Measurements from ENCODE around the gene BTBD2. TPM values are rescaled to one million over a fixed set of nuclear protein-coding genes. Genes with fewer than 3 reads are reported as not detected.

BTBD2 gene
- total and polyA plus RNA-seq, 4 donors = 45.6 to 183 (median 111) TPM

GRCh38 chr19:2046046-2046907 is 30.8 kb upstream of the BTBD2 start:
- Histone ChIP-seq H3K36me3 (ENCODE audit: control insufficient read depth, insufficient read depth, low read length) (peaks cover 81% of the 10 kb centered on the region), H3K4me3 (ENCODE audit: low read depth, low read length) (no peak overlapping the region), H3K27ac (ENCODE audit: low read depth, low read length) (no peak overlapping the region), H3K27me3 (ENCODE audit: control insufficient read depth, insufficient read depth, low read length) (no peaks in the 10 kb centered on the region), H3K4me1 (ENCODE audit: control insufficient read depth, insufficient read depth, low read length) (peaks cover 72% of the 10 kb centered on the region), H3K9me3 (ENCODE audit: control insufficient read depth, insufficient read depth, low read length) (no peaks in the 10 kb centered on the region)
- 92% methylated on average over 46 of the region's 50 CpGs for WGBS (ENCODE audit: insufficient coverage)
- no peak for DNase-seq (ENCODE audit: low read depth in 4 of 6, low spot score in 6 of 6)

GRCh38 chr19:2045501-2046045 is 30.1 kb upstream of the BTBD2 start:
- no peak overlapping the region for H3K27ac ChIP-seq (ENCODE audit: low read depth, low read length)
- no peaks in the 10 kb centered on the region for H3K27me3 ChIP-seq (ENCODE audit: control insufficient read depth, insufficient read depth, low read length)
- no peak overlapping the region for H3K4me3 ChIP-seq (ENCODE audit: low read depth, low read length)
- H3K9me3 ChIP-seq (ENCODE audit: control insufficient read depth, insufficient read depth, low read length) = no peaks in the 10 kb centered on the region
- H3K4me1 ChIP-seq (ENCODE audit: control insufficient read depth, insufficient read depth, low read length) = peaks cover 79% of the 10 kb centered on the region
- H3K36me3 ChIP-seq (ENCODE audit: control insufficient read depth, insufficient read depth, low read length) = peaks cover 88% of the 10 kb centered on the region
- 82% methylated on average over 11 of the region's 14 CpGs for WGBS (ENCODE audit: insufficient coverage)
- DNase-seq (ENCODE audit: low read depth in 4 of 6, low spot score in 6 of 6) = no peak

- H3K36me3 ChIP-seq (ENCODE audit: control insufficient read depth, insufficient read depth, low read length) = peaks cover 95% of the 10 kb centered on the region
- H3K27me3 ChIP-seq (ENCODE audit: control insufficient read depth, insufficient read depth, low read length) = no peaks in the 10 kb centered on the region
- H3K4me1 ChIP-seq (ENCODE audit: control insufficient read depth, insufficient read depth, low read length) = peaks cover 77% of the 10 kb centered on the region
- no peak overlapping the region for H3K27ac ChIP-seq (ENCODE audit: low read depth, low read length)
- 91% methylated on average over 18 of the region's 18 CpGs for WGBS (ENCODE audit: insufficient coverage)
- H3K4me3 ChIP-seq (ENCODE audit: low read depth, low read length) = no peak overlapping the region
- no peaks in the 10 kb centered on the region for H3K9me3 ChIP-seq (ENCODE audit: control insufficient read depth, insufficient read depth, low read length)
- no peak for DNase-seq (ENCODE audit: low read depth in 4 of 6, low spot score in 6 of 6)
Observed at GRCh38 chr19:2044709-2045500, 29.4 kb upstream of the BTBD2 start.

- DNase-seq (ENCODE audit: low read depth in 4 of 6, low spot score in 6 of 6) = no peak
- WGBS (ENCODE audit: insufficient coverage) = 85% methylated on average over 10 of the region's 11 CpGs
- Histone ChIP-seq H3K27me3 (ENCODE audit: control insufficient read depth, insufficient read depth, low read length) (no peaks in the 10 kb centered on the region), H3K36me3 (ENCODE audit: control insufficient read depth, insufficient read depth, low read length) (peaks cover 96% of the 10 kb centered on the region), H3K4me1 (ENCODE audit: control insufficient read depth, insufficient read depth, low read length) (peaks cover 73% of the 10 kb centered on the region), H3K4me3 (ENCODE audit: low read depth, low read length) (no peak overlapping the region), H3K27ac (ENCODE audit: low read depth, low read length) (no peak overlapping the region), H3K9me3 (ENCODE audit: control insufficient read depth, insufficient read depth, low read length) (no peaks in the 10 kb centered on the region)
Observed at GRCh38 chr19:2043961-2044708, 28.6 kb upstream of the BTBD2 start.

- Histone ChIP-seq H3K27me3 (ENCODE audit: control insufficient read depth, insufficient read depth, low read length) (no peaks in the 10 kb centered on the region), H3K4me3 (ENCODE audit: low read depth, low read length) (no peak overlapping the region), H3K9me3 (ENCODE audit: control insufficient read depth, insufficient read depth, low read length) (no peaks in the 10 kb centered on the region), H3K4me1 (ENCODE audit: control insufficient read depth, insufficient read depth, low read length) (peaks cover 64% of the 10 kb centered on the region), H3K27ac (ENCODE audit: low read depth, low read length) (peak overlapping the region; percentile 65), H3K36me3 (ENCODE audit: control insufficient read depth, insufficient read depth, low read length) (peaks cover 96% of the 10 kb centered on the region)
- DNase-seq (ENCODE audit: low read depth in 4 of 6, low spot score in 6 of 6) = no peak
- WGBS (ENCODE audit: insufficient coverage) = 85% methylated on average over 9 of the region's 9 CpGs
Observed at GRCh38 chr19:2043251-2043641, 27.7 kb upstream of the BTBD2 start.

- peaks cover 59% of the 10 kb centered on the region for H3K4me1 ChIP-seq (ENCODE audit: control insufficient read depth, insufficient read depth, low read length)
- WGBS (ENCODE audit: insufficient coverage) = 31% methylated on average over 24 of the region's 29 CpGs
- peaks cover 96% of the 10 kb centered on the region for H3K36me3 ChIP-seq (ENCODE audit: control insufficient read depth, insufficient read depth, low read length)
- no peaks in the 10 kb centered on the region for H3K9me3 ChIP-seq (ENCODE audit: control insufficient read depth, insufficient read depth, low read length)
- no peaks in the 10 kb centered on the region for H3K27me3 ChIP-seq (ENCODE audit: control insufficient read depth, insufficient read depth, low read length)
- H3K27ac ChIP-seq (ENCODE audit: low read depth, low read length) = peak overlapping the region; percentile 65
- peak overlapping the region; percentile 24 for H3K4me3 ChIP-seq (ENCODE audit: low read depth, low read length)
- DNase-seq (ENCODE audit: low read depth in 4 of 6, low spot score in 6 of 6) = no peak
Observed at GRCh38 chr19:2042485-2043250, 27.2 kb upstream of the BTBD2 start.

- Histone ChIP-seq H3K4me3 (ENCODE audit: low read depth, low read length) (peak overlapping the region; percentile 27), H3K9me3 (ENCODE audit: control insufficient read depth, insufficient read depth, low read length) (no peaks in the 10 kb centered on the region), H3K27ac (ENCODE audit: low read depth, low read length) (peak overlapping the region; percentile 69), H3K4me1 (ENCODE audit: control insufficient read depth, insufficient read depth, low read length) (peaks cover 51% of the 10 kb centered on the region), H3K27me3 (ENCODE audit: control insufficient read depth, insufficient read depth, low read length) (no peaks in the 10 kb centered on the region), H3K36me3 (ENCODE audit: control insufficient read depth, insufficient read depth, low read length) (peaks cover 90% of the 10 kb centered on the region)
- DNase-seq (ENCODE audit: low read depth in 4 of 6, low spot score in 6 of 6) = peak in 5 of 6 donors; percentile 78 to 98 (median 90)
- 12% methylated on average over 77 of the region's 77 CpGs for WGBS (ENCODE audit: insufficient coverage)
Observed at GRCh38 chr19:2041683-2042484, 26.4 kb upstream of the BTBD2 start.

- Histone ChIP-seq H3K27ac (ENCODE audit: low read depth, low read length) (peak overlapping the region; percentile 69), H3K4me1 (ENCODE audit: control insufficient read depth, insufficient read depth, low read length) (peaks cover 50% of the 10 kb centered on the region), H3K9me3 (ENCODE audit: control insufficient read depth, insufficient read depth, low read length) (no peaks in the 10 kb centered on the region), H3K4me3 (ENCODE audit: low read depth, low read length) (peak overlapping the region; percentile 27), H3K36me3 (ENCODE audit: control insufficient read depth, insufficient read depth, low read length) (peaks cover 85% of the 10 kb centered on the region), H3K27me3 (ENCODE audit: control insufficient read depth, insufficient read depth, low read length) (no peaks in the 10 kb centered on the region)
- no peak for DNase-seq (ENCODE audit: low read depth in 4 of 6, low spot score in 6 of 6)
- 85% methylated on average over 6 of the region's 6 CpGs for WGBS (ENCODE audit: insufficient coverage)
Observed at GRCh38 chr19:2041433-2041682, 25.8 kb upstream of the BTBD2 start.
